GM12873 (cell line): ENCODE measurements around the gene MTREX.

Experiments
- CTCF ChIP-seq: IDR thresholded peaks from 2 replicates; pipeline ENCODE4 v1.5.1; 2012; ENCODE audit warnings: low read depth, mild to moderate bottlenecking, moderate library complexity, low read length, control low read depth; ENCODE audit not compliant: insufficient read depth; ENCODE audit errors: missing control alignments

The MTREX gene

GRCh38 chr5:55343107-55343506 is 35.3 kb downstream of the MTREX start:
- TF ChIP-seq CTCF: no peak

GRCh38 chr5:55343609-55344008 is 35.8 kb downstream of the MTREX start:
- no peak for TF ChIP-seq CTCF

GRCh38 chr5:55344392-55344992 is 36.7 kb downstream of the MTREX start:
- TF ChIP-seq CTCF: peak; percentile 73

GRCh38 chr5:55345327-55345726 is 37.5 kb downstream of the MTREX start:
- TF ChIP-seq CTCF: no peak

GRCh38 chr5:55347786-55348185 is 40.0 kb downstream of the MTREX start:
- TF ChIP-seq CTCF: no peak

GRCh38 chr5:55350754-55351153 is 43.0 kb downstream of the MTREX start:
- TF ChIP-seq CTCF: no peak

- no peak for TF ChIP-seq CTCF
Observed at GRCh38 chr5:55356896-55357295, 49.1 kb downstream of the MTREX start.
